ENCODE measurements around the gene TTPAL.

TTPAL gene

DNA sequence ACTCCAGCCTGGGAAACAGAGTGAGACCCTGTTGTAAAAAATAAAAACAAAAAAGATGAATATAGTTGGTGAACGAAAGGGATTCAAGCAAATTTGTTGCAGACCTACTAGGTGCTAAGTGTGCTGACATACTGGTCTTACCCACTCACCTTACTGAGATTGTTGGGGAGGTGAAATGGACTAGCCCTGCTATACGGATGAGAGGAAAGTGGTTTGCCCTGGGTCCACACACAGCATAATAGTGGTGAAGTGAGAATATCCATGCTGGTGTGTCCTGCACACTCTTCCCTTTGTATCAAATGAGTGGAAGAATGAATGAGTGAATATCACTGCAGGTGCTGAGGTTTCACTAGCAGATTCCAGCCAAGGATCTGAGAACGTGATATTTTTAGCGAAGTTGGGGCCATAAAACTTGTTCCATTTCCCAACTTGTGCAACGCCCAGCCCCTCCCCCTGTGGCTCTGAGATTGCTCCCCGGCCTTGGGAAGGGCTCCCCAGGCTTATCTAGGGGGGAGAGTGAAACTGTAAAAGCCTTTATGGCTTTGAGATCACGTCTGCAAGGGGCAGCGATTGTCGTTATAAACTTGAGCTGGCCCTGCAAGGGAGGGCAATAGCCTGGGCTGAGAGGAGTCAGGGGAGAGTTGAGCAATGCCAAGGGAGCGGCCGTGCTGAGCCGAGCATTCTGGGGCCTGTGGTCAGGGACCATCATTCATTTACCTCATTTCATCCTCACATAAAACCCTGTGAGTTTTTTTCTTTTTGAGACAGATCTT lies 33.2 kb upstream of the TTPAL start:
- DNase-seq: no peak

DNA sequence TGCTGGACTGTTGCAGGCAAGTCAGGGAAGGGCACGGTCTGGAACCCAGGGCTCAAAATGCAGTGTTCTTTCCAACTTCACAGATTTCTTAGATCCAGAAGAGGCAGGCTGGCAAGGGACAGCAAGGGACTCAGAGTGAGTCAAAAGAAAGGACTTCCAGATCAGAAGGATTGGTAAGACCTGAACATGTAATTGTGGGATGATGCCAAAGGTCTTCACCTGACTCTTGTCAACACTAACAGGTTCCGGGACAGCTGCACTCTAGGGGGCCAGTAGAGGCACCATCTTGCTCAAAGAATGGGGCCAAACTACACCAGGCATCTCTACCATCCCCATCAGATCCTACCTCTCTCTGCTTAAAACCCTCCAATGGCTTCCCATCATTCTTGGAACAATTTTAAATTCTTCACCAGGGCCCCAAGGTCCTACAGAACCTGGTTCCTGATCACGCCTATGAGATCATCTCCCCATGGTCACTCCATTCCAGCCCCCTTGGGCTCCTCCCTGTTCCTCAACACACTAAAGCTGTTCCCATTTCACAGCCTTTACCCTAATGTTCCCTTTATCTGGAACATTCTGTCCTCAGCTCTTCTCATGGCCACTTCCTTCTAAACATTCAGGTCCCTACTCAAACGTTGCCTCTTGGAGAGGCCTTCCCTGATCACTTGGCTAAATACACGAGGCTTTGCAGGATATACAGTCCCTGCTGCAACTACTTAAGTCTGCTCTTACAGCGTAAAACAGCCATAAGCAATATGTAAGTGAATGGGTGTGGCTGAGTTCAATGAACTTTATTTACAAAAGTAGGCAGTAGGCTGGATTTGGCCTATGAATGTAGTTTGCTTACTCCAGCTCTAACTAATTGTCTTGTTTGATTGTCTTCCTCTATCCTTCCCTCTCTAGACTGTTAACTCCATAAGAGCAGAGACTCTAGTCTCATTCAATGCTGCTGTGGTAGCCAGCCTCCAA lies 29.6 kb upstream of the TTPAL start:
- no peak for DNase-seq

DNA sequence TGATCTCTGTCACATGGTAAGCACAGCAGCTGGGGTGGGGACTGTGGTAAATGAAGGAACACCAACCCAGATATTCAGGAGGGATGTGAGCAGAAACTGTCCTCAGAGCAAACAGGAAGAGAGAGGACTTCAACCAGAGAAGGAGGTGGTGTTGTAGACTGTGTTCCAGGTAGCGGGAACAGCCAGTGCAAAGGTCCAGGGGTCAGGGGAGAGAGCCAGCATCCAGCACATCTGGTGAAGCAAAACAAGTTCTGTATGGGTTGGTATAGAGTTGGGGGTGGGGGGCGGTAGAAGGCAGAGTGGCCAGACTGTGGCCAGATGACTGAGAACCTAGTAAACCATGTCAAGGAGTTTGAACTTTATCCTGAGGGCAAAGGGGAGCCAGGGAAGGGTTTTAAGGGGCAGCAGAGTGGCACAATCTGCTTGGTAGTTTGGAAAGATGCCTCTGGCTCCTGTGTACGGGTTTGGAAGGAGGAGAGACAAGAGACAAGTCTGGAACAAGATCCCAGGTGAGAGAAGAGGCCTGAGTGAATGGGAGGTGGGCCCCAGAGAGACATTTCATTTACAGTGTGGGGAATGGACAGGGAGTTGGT lies 27.8 kb upstream of the TTPAL start:
- DNase-seq: no peak

DNA sequence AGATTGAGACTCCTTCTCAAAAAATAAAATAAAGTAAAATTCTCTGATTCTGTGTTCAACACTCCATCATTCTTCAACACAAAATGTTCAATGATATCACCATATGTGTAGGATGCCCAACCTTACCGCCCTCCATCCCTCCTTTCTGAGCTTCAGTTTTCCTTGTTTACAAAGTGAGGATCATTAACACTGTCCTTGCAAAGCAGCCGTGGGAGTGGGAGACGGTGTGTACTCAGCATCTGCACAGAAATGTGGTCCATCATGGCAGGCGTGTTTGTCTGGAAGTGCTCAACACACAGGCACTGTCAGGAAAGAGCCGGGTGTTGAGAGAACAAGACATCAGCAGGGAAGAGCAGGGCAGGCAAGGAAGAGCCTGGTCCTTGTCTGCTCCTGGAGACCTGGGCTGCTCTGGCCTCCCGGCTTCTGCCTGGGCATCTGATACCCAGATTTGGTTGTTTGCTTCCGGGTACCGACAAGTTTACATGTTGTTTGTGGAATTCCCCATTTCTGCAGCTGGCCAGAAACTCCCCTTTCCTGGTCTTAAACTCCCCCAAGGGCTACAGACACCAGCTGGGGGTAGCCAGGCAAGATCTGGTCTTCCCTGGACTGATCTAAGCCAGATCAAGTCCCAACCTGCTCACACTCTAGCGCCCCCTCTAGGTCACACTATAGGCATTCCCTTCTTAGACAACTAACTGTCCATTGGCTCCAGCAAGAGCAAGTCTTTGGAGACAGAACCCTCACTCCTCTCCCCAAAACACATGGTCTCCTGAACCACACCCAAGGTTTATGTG lies 26.7 kb upstream of the TTPAL start:
- peak; percentile 6 for DNase-seq

DNA sequence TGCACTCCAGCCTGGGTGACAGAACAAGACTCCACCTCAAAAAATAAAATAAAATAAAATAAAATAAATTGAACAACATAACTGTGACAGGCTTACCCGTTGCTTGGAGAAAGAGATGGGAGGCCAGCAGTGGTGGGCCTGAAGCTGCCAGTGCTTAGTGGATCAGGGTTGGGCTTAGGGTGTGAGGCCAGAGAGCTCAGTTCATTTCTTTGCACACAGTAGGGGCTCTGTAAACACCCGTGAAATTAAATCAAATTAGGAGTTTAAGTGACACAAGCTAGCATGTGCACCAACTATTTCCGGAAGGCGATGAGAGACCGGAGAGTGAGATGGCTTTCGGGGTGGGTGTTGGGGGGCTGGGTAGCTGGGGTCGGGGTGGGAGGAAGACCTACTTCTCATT lies 25.8 kb upstream of the TTPAL start:
- no peak for DNase-seq

DNA sequence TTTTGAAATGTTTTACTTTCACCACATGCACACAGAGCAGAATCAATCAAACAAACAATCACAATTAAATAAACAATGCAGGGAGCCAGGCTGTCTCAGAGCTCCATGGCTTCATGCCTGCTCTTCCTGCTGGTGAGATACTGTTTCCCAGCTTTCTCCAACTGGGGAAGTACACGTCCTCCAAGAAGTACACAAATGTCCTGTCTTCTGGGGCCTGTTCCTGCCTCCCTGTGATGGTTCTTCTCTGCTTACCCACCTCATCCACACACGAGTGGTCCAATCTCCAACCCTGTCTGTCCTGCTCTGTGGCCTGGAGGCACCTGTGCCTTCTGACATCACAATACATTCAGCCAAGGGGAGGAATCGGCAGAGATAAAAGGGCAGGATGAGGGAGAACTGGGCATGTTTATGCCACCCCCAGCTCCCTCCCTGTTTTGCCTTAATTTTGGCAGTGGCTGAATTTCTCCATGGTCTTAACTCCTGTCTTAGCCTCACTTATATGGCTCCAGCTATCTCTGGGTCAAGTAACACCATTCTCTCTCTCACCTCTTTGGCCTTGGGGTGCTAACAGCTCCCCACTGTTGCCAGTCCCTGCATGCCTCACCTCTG lies 25.3 kb upstream of the TTPAL start:
- no peak for DNase-seq

DNA sequence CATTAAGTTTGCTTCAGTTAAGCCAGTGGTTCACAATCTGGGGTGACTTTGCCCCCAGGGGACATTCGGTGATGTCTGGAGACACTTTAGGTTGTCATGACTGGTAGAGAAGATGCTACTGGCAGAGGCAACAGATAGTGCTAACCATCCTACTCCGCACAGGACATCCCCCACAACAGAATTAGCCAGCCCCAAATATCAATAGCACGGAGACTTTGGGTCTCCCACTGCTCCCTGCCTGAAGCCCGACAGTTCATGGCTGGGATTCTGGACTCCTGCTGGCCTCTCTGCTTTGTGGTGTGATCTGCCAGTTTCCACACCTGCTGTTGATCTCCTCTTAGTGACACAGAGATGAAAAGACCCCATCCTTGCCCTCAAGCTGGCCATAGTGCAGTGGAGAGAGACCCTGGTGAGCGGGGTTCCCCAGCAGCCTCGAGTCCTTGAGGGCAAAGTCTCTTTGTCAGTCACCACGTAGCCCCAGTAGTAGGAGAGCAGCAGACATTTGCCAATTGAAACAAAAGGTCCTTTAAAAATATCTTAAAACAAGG lies 24.7 kb upstream of the TTPAL start:
- no peak for DNase-seq

DNA sequence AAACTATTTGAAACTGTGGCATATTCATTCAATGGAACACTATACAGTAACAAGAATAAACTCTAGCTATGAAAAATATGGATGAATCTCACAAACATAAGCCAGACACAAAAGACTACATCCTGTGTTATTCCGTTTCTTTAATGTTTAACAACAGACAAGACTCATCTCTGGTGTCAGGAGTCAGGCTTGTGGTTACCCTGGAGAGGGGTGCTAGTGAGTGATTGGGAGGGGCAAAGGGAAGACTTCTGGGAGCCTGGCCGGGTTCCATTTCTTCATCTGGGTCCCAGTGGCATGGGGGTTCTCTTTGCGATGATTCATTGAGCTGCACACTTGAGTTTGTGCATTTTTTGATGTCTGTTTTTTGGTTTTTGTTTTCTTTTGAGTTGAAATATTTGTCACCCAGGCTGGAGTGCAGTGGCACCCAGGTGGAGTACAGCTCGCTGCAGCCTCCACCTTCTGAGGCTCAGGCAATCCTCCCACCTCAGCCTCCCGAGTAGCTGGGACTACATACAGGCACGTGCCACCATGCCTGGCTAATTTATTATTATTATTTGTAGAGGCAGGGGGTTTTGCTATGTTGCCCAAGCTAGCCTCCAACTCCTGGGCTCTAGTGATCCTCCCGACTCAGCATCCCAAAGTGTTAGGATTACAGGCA lies 21.2 kb upstream of the TTPAL start:
- DNase-seq: no peak

DNA sequence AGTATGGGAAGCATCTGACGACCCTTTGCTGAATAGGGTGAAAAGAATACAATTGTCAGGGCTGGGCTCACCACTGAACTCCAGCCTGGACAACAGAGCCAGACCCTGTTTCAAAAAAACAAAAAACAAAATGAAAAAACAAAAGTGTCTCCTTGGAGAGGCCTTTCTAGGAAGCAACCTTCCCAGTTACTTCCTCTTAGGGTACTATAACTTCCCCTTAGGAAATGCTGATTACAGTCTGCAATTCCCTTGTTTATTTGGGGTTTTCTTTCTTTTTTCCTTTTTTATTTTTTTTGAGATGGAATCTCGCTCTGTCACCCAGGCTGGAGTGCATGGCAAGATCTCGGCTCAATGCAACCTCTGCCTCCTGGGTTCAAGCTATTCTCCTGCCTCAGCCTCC lies 20.5 kb upstream of the TTPAL start:
- DNase-seq: no peak

DNA sequence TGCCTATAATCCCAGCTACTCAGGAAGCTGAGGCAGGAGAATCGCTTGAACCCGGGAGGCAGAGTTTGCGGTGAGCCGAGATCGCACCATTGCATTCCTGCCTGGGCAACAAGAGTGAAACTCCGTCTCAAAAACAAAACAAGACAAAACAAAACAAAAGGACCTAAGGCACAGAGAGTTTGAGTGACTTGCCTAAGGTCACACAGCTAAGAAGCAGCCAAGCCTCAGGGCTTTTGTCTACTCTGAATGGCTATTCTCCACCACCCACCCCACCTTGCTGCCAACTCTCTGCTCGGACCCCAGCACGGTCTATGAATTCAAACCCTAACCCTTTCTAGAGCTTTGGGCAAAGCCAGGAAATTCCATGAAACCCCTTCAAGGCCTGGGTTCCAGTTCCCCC lies 19.1 kb upstream of the TTPAL start:
- DNase-seq: no peak

DNA sequence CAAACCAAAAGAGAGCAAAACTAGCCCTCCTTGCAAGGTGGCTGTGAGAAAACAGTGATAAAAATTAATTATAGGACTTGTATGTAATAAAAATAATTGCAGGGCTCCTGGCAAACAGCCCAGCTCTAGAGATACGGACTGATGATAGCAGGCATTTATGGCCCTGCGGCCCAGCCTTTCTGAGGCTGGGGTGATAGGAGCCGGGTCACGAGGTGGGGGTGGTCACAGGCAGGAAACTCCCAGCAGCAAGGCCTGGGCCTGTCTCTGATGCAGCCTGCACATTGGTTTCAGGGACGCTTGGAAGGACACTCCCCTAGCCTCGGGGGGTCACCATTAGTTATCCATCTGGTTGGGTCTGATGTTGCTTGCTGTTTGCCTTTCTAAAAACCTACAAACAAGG lies 18.7 kb upstream of the TTPAL start:
- DNase-seq: no peak

DNA sequence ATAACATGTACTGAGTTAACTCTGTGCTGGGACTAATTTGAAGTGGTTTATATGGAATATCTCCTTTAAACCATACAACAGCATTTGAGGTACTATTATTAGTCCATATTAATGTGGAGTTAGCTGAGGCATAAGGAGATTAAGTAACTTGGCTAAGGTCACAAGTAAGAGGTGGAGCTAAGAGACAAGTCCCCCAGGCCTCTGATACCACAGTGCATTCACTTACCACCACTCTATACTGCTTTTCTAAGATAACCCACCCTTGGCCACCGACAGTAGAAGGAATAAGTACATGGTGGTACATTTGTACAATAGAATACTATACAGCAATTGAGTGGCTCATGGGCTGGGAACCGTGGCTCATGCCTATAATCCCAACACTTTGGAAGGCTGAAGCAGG lies 16.4 kb upstream of the TTPAL start:
- DNase-seq: no peak

DNA sequence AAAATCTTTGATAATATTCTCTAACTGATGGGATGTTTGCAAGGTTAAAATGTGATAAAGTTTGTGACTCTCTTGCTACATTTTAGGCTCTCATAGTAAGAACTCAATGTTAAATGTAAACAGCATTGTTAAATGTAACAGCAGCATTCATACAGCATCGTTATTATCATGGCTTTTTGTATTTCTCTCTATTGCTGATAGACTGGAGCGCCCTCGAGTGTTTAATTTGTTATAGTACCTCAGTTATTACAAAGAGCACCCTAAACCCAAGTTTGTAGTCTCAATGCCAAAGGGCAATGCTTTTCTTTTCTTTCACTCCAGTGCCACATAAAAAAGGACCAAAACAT lies 14.9 kb upstream of the TTPAL start:
- peak; percentile 39 for DNase-seq

DNA sequence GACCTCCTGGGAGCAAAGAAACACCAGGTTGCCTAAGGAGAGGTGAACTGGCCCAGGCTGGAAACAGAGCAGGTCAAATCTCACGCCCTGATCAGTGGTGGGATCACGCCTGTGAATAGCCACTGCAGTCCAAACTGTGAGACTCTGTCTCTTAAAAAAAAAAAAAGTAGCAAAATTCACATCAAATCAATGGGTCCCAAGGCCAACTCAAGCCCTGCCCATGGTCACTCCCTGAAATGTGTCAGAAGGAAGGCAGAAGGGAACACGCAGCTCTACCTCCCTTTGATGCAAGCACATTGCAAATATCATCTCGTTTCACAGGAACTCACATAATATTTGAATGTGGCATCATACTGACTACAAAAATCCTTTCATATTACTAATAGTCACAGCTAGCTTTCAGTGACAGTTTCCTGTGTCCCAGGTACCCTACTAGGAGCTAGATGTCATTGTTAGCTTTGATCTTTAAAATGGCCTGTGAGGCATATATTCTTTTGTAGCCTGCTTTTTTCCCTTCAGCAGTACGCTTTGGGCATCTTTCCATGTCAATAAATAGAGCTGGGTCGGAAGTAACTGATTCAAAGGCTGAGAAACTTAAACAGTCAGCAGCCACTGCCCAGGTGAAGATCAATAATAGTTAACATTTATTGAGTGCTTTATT lies 14.4 kb upstream of the TTPAL start:
- no peak for DNase-seq

DNA sequence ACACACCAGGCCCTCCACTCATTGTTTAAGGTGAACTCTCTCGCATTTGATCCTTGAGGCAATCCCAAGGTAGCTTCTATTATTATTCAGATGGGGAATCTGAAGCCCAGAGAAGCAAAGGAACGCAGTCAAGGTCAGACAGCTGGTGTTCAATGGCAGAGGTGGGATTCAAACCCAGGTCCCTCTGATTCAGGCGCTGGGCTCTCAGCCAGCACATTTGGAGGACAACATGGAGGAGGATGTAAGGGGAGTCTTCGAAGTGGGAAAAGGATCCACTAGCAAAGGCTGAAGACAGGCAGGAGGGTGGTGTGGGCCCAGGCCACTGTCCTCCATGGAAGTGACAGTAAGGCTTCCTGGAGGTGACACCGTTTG lies 13.9 kb upstream of the TTPAL start:
- no peak for DNase-seq

DNA sequence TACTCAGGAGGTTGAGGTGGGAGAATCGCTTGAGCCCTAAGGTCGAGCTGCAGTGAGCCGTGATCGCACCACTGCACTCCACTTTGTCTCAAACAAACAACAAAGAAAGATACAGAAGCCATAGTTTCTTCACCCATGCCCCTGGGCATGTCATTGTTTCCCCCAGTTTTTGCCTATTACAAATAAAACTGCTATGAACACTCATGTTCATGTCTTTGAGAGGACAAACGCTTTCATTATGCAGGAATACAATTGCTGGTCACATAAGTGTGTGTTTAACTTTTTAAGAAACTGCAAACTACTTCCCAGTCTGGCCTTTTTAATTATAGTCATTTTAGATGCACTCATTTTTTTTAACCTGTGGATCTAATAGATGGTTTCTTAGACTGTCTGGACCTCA lies 12.2 kb upstream of the TTPAL start:
- no peak for DNase-seq

DNA sequence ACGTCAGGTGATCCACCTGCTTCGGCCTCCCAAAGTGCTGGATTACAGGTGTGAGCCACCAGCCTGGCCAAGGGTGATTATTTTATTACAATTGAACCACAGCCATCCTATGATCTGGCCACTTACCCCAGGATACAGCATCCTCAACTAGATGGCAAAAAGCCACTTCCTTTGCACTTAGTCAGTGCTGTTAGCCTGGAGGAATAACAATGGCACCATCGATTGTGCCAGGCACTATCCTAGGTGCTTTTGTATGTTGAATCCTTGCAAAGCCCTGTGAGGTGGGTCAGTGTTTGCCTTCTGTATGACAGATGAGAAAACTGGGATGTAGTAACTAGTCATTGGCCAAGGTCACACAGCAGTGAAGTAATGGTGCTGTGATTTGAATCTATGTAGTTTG lies 11.2 kb upstream of the TTPAL start:
- DNase-seq: no peak

DNA sequence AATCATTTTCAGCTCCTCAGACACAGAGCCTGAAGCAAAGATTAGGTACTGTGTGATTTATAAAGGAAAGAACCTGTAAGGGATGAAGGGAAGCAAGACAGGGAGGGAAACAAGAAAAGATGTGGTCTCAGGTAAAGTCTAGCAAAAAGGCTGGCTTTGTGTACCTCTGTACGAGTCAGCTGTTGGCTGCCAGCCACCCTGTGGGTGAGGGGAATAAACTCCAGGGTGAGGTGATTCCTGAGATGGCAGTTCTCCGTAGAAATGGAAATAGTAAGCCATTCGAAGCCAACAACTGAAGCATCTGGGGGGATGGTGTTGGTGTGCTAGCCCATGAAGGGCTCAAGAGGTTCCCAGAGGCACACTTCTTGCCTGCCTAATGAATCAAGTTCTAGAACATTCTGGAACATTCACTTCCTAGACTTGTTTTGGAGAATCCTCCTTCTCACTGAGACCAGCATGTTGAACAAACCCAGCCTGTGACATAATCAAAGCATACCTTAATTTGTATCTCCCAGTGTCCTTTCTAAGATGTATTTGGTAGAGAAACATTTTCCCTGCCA lies 10.6 kb upstream of the TTPAL start:
- DNase-seq: no peak

DNA sequence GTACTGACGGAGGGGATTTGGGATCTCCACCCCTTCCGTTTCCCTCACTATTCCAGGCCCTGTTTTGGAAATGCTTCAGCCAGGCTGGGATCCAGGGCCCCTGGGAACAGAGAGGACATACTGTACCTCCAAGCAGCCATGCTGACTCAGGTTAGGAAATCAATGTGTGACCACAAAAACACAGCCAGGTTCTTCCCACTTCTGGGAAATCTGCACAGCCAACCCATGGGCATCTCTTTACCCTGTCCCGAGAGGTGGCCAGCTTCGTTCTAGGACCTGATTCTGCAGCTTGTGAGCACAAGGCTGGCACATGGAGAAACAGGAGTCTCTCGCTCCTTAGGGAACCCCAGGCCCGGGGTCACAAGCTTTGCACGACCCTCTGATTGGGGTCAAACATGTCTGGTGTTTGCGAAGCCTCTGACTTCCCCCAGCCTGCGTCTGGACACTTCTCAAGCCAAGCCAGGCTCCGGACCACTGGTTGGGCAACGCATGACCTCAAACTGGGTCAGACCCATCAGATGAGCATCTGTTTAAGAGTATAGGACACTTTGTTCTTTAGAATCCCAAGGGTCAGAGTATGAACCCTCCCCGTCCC lies 8.3 kb upstream of the TTPAL start:
- peak; percentile 3 for DNase-seq

DNA sequence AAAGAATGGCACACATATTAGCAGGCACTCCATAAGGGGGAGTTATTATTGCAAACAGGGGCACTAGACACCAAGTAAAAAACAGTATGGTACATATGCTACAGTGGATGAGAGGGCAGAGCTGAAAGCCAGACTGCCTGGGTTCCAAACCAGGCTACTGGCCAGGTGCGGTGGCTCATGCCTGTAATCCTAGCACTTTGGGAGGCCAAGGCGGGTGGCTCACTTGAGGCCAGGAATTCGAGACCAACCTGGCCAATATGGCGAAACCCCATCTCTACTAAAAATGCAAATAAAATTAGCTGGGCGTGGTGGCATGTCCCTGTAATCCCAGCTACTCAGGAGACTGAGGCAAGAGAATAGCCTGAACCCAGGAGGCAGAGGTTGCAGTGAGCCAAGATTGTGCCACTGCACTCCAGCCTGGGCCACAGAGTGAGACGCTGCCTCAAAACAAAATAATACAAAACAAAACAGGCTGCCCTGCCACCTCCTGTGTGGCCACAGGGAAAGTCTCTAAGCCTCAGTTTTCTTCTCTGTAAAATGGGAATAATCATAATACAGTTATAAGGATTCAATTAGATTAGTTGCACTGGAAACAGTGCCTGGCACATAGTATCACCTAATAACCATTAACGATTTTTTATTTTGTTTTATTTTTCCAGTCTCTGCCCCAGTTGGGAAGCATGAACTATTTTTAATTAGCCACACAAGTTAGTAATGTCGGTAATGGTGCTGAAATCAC lies 7.5 kb upstream of the TTPAL start:
- no peak for DNase-seq

All from eye (tissue), 1 donor.